ENCODE measurements around the gene LHFPL6. TPM values are rescaled to one million over a fixed set of nuclear protein-coding genes. Genes with fewer than 3 reads are reported as not detected.

The LHFPL6 gene
- total RNA-seq, 4 donors from 2014 or later: 12.8 to 27.3 (median 22.5) TPM

GRCh38 chr13:39397896-39398265, 205.1 kb downstream of the LHFPL6 start:
- H3K4me3 ChIP-seq (ENCODE audit: low read depth, poor library complexity, severe bottlenecking): no peak overlapping the region
- intact Hi-C loops (cut with DNase I; ENCODE audit: low total_unique reads): no loop called here
- TF ChIP-seq POLR2A (IDR thresholded peaks at IDR 0.05) (no peak), CTCF (IDR thresholded peaks at IDR 0.05) (no peak)
- DNase-seq (ENCODE audit: low spot score in 2 of 2): no peak
- WGBS, 2 donors: 52 to 56% methylated on average over 3 of the region's 3 CpGs

GRCh38 chr13:39397226-39397895, 205.6 kb downstream of the LHFPL6 start:
- WGBS, 2 donors: 65 to 68% methylated on average over 11 of the region's 11 CpGs

GRCh38 chr13:39394796-39395678, 208.0 kb downstream of the LHFPL6 start:
- DNase-seq (ENCODE audit: low spot score in 2 of 2): no peak
- WGBS, 2 donors: 50 to 62% methylated on average over 13 of the region's 13 CpGs
- intact Hi-C loops (cut with DNase I; ENCODE audit: low total_unique reads): no loop called here
- H3K4me3 ChIP-seq (ENCODE audit: low read depth, poor library complexity, severe bottlenecking): no peak overlapping the region
- TF ChIP-seq CTCF (IDR thresholded peaks at IDR 0.05) (no peak), POLR2A (IDR thresholded peaks at IDR 0.05) (no peak)

More at GRCh38 chr13:39397226-39397895, 205.6 kb downstream of the LHFPL6 start:
- no peak for DNase-seq (ENCODE audit: low spot score in 2 of 2)
- TF ChIP-seq POLR2A (IDR thresholded peaks at IDR 0.05) (no peak), CTCF (IDR thresholded peaks at IDR 0.05) (no peak)
- intact Hi-C loops (cut with DNase I; ENCODE audit: low total_unique reads): no loop called here
- no peak overlapping the region for H3K4me3 ChIP-seq (ENCODE audit: low read depth, poor library complexity, severe bottlenecking)

- no peak for DNase-seq (ENCODE audit: low spot score in 2 of 2)
- TF ChIP-seq CTCF (IDR thresholded peaks at IDR 0.05) (no peak), POLR2A (IDR thresholded peaks at IDR 0.05) (no peak)
Measured at GRCh38 chr13:39391761-39392160, 211.2 kb downstream of the LHFPL6 start.

GRCh38 chr13:39389013-39389412, 214.0 kb downstream of the LHFPL6 start:
- no peak for TF ChIP-seq POLR2A (IDR thresholded peaks at IDR 0.05)
- TF ChIP-seq CTCF (IDR thresholded peaks at IDR 0.05): no peak

More at GRCh38 chr13:39391761-39392160, 211.2 kb downstream of the LHFPL6 start:
- intact Hi-C loops (cut with DNase I; ENCODE audit: low total_unique reads): no loop called here
- 74 to 83% methylated on average over 2 of the region's 2 CpGs for WGBS, 2 donors
- no peak overlapping the region for H3K4me3 ChIP-seq (ENCODE audit: low read depth, poor library complexity, severe bottlenecking)

More at GRCh38 chr13:39389013-39389412, 214.0 kb downstream of the LHFPL6 start:
- DNase-seq (ENCODE audit: low spot score in 2 of 2): no peak
- no peak overlapping the region for H3K4me3 ChIP-seq (ENCODE audit: low read depth, poor library complexity, severe bottlenecking)
- WGBS, 2 donors: 83 to 88% methylated on average over 5 of the region's 5 CpGs
- intact Hi-C loops (cut with DNase I; ENCODE audit: low total_unique reads): no loop called here
